AG04450 (cell line): ENCODE data around the gene MMP19. TPM values are rescaled to one million over a fixed set of nuclear protein-coding genes. Genes with fewer than 3 reads are reported as not detected.
A peak's percentile ranks its signal among the peaks of the same experiment; 100 is the strongest.

Source experiments
- CTCF ChIA-PET: fragments of 300-600, 350-600 bp; formaldehyde crosslinking; extraction: SDS; loops from one replicate; lab custom pipeline; 2022; ENCODE audit warnings: antibody characterized with exemption, inconsistent platforms; lab: Charles Lee
- POLR2A ChIA-PET: fragments of 350-600 bp; formaldehyde crosslinking; extraction: SDS; loops from one replicate; lab custom pipeline; 2021; ENCODE audit warnings: antibody characterized with exemption, inconsistent platforms; lab: Yijun Ruan, JAX
- DNase-seq: peaks from one replicate; pipeline ENCODE4 v3.0.0-alpha.2; 2011; ENCODE audit warnings: low read depth, low spot score
- H3K27ac ChIP-seq: one replicate; pipeline ENCODE4 v1.5.1; 2012; ENCODE audit warnings: low read depth, low read length, control low read depth
- H3K27me3 ChIP-seq: one replicate; pipeline ENCODE4 v1.6.0; 2012; ENCODE audit warnings: low read length; ENCODE audit not compliant: control insufficient read depth, insufficient read depth
- H3K4me3 ChIP-seq: 2 replicates; pipeline ENCODE4 v1.5.1; 2011; ENCODE audit warnings: mild to moderate bottlenecking, low read depth, low read length, control low read depth
- H3K9me3 ChIP-seq: 2 replicates; pipeline ENCODE4 v1.5.1; 2012; ENCODE audit warnings: low read length; ENCODE audit not compliant: control insufficient read depth, insufficient read depth
- CTCF ChIP-seq: IDR thresholded peaks from 2 replicates; pipeline ENCODE4 v1.5.1; 2011; ENCODE audit warnings: low read depth, low read length, control low read depth, inconsistent platforms
- polyA plus RNA-seq: library from polyadenylated mRNA; depleted of rRNA; stranded (reverse); fragments of >200 nt; gene quantifications from 2 replicates; pipeline ENCODE4 v1.2.3, GENCODE V29; 2011

Gene MMP19
- polyA plus RNA-seq, 1 experiment, result 43.8 TPM

- Histone ChIP-seq H3K27me3 (no peaks in the 10 kb centered on the region), H3K9me3 (no peaks in the 10 kb centered on the region), H3K4me3 (peak overlapping the region; percentile 86), H3K27ac (peak overlapping the region; percentile 59)
- CTCF ChIA-PET, result interaction anchor here (0.9 to 5.3 kb wide), 11 partner anchors 15 to 122 kb away, joined by 3 to 31 read pairs (median 5); no protein-coding TSS in a partner anchor
- POLR2A ChIA-PET, result interaction anchor here (0.6 to 2.7 kb wide), 15 partner anchors 11 to 156 kb away, joined by 3 to 30 read pairs (median 4); partner anchors contain the start of genes DNAJC14 and RAB5B
- no peak for TF ChIP-seq CTCF
- DNase-seq, result no peak
Measured at GRCh38 chr12:55818140-55818728, 24.5 kb downstream of the MMP19 start.

GRCh38 chr12:55817345-55818139 lies 25.2 kb downstream of the MMP19 start, which contains the start of the genes ORMDL2 and SARNP:
ORMDL2 (plus strand) TSS chr12:55818041; CDS start chr12:55819000, 959 bp downstream.
SARNP (minus strand) TSS chr12:55817724; CDS start chr12:55817701, 23 bp downstream.
- H3K4me3 ChIP-seq, result peak within 1 kb of the TSS; percentile 86
- H3K27me3 ChIP-seq, result no peaks in the 10 kb centered on the region
- CTCF ChIA-PET, result interaction anchor here (0.6 to 5.3 kb wide), 12 partner anchors 10 to 179 kb away, joined by 3 to 31 read pairs (median 5); no protein-coding TSS in a partner anchor
- POLR2A ChIA-PET, result interaction anchor here (0.5 to 2.7 kb wide), 15 partner anchors 12 to 156 kb away, joined by 3 to 30 read pairs (median 4); partner anchors contain the start of genes DNAJC14 and RAB5B
- DNase-seq, result peak; percentile 99
- no peak for TF ChIP-seq CTCF
- H3K9me3 ChIP-seq, result no peaks in the 10 kb centered on the region
- peak within 1 kb of the TSS; percentile 59 for H3K27ac ChIP-seq

GRCh38 chr12:55816881-55817344 lies 25.8 kb downstream of the MMP19 start:
- DNase-seq, result no peak
- Histone ChIP-seq H3K27ac (peak overlapping the region; percentile 43), H3K4me3 (peak overlapping the region; percentile 68), H3K9me3 (no peaks in the 10 kb centered on the region), H3K27me3 (no peaks in the 10 kb centered on the region)
- ChIA-PET POLR2A (interaction anchor here (0.5 to 2.7 kb wide), 7 partner anchors 13 to 157 kb away, joined by 3 to 30 read pairs (median 5); partner anchors contain the start of genes DNAJC14 and RAB5B), CTCF (interaction anchor here (0.6 to 5.3 kb wide), 9 partner anchors 9 to 179 kb away, joined by 3 to 31 read pairs (median 6); no protein-coding TSS in a partner anchor)
- TF ChIP-seq CTCF, result no peak

GRCh38 chr12:55815473-55815872 lies 27.3 kb downstream of the MMP19 start:
- DNase-seq, result no peak
- TF ChIP-seq CTCF, result no peak
- ChIA-PET CTCF (interaction anchor here (4.6 to 5.3 kb wide), 2 partner anchors 77 to 125 kb away, joined by 31 read pairs; no protein-coding TSS in a partner anchor), POLR2A (no interaction called here)
- Histone ChIP-seq H3K27me3 (no peaks in the 10 kb centered on the region), H3K4me3 (peak overlapping the region; percentile 68; the same call in 1 of the 2 replicates), H3K27ac (no peak overlapping the region), H3K9me3 (no peaks in the 10 kb centered on the region)
